ENCODE data around the gene SGIP1.

GRCh38 chr1:66628926-66629325 lies 95.0 kb downstream of the SGIP1 start:
- TF ChIP-seq CTCF (IDR thresholded peaks at IDR 0.05; ENCODE audit: low read length) (no peak), EZH2 (IDR thresholded peaks at IDR 0.05; ENCODE audit: borderline replicate concordance, low read length) (no peak)
